Cerebellar nuclear complex (tissue), 1 donor: ENCODE measurements around the gene GJB6.
"Not testable (repeated sequence)": the region's sequence is repeated elsewhere in the genome, so short reads cannot be mapped to it uniquely, and the experiment has no call there.

Experiments
- DNase-seq, 2 experiments: peaks; one replicate each; lab custom pipeline; 2025; lab: John Stamatoyannopoulos, UW

The GJB6 gene

DNA sequence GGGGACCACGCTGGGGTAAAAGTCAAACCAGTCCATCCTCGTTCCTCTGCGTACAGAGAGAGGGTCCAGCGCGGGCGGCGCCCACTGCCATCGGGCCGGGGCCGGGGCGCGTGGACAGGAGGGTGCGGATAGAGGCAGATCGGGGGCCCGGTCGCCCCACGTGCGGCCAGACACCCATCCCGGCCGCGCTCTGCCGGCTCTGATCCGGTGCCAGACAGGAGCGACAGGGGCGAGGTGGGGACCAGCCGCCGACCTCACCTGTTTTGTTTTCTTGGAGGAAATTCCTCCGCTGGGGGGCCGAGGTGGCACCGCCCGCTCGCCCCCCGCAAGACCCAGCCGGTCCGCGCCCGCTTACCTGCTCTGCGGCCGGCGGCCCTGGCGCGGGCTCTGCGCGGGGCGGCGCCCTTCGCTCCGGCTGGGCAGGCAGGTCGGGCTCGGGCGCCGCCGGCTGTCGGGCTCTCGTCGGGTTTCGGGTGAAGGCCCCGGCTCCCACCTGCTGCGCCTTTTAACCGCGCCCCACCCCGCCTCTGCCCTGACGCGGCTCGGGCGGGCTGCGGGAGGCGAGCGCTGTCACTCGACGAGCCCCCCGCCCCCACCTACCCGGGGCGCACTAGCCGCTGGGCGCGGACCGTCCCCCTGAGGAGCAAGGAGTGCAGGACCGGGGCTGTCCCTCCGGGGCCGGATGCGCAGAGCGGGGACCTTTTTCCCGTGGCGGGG lies at the start of gene GJB6:
Gene GJB6 (minus strand): TSS at position 481 of the 717 bp plus-strand sequence. CDS start 8,839 bp downstream, outside the sequence.
- DNase-seq, result no peak

DNA sequence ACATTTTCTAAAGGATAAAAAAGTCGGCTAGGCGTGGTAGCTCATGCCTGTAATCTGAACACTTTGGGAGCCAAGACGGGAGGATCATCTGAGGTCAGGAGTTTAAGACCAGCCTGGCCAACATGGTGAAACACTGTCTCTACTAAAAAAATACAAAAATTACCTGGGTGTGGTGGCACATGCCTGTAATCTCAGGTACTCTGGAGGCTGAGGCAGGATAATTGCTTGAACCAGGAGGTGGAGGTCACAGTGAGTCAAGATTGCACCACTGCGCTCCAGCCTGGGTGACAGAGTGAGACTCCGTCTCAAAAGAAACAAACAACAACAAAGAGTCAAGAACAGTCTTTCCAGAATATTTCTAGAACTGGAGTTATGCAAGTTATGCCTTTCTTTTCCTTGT lies 44.8 kb upstream of the GJB6 start:
- not testable (repeated sequence) for DNase-seq

DNA sequence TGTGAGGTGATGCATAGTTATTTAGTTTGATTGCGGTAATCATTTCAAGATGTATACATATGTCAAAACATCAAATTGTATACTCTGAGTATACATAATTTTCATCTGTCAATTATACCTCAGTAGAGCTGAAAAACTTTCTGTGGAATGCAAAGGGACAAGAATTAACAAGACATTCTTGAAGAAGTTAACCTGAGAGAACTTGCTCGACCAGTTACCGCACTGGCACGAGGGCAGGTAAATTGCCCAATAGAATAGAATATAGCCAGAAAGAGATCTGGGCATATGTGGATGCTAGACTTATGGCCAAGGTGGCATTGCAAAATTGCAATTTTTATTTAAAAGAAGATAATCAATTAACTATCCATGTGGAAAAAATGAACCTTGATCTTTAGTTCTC lies 42.3 kb upstream of the GJB6 start:
- DNase-seq, result no peak

DNA sequence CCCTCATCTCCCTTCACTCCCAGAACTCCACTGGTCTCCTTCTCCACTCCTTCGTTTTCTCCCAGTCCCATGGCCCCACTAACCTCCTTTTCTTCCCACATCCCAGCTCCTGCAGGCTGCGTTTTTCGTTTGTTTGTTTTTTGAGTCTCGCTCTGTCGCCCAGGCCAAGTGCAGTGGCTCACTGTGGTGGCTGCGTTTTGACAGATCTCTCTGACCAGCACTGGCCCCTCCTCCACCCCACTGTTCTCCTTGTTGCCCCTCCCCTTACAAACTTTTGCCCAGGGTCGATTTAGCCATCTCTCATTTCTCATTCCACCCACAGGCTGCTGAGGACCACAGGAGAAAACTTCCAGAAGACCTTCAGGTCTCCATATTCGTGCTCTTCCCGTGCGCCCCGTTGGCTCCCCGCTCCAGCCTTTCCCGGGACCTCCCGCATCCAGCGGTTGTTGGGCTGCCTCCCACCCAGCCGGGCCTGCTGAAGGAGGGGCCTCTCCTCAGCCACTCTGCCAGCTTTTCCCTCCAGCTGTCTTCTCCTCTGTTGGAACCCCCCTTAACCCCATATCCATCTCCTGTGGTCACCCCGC lies 40.6 kb upstream of the GJB6 start:
- DNase-seq, result no peak

DNA sequence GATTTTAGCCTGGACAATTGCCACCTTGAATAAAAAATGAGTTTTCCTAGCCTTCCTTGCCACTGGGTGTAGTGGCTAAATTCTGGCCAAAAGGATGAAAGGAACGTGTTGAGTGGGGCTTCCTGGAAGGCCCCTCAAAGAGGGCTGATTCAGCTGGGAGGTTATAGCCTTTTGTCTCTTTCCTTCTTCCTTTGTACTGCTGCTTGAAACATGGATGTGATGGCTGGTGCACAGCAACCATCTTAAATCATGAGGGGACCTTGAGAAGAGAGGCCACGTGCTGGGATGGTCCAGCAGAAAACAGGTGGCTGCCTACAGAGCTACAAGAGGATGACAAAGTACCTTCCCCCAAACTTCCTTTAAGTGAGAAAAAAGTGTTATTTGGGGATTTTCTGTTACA lies 40.0 kb upstream of the GJB6 start:
- no peak for DNase-seq

DNA sequence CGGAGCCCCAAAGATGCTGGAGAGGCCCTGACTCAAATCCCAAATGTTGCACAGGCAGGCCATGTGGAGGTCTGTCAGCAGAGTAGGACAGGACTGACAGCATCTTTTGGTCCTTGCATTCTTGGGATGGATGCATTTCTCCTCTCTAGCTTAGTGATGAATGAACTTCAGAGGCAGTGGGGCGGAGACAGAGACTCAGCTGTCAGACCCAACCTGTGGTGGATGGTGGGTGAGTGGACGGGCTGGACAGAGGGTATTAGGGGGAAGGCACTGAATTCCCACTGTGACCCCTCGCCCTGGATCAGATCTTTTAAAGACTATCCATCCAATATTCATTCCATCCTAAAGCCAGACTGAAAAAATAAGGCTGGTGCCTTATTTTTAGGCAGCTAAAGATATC lies 39.3 kb upstream of the GJB6 start:
- DNase-seq, result no peak

DNA sequence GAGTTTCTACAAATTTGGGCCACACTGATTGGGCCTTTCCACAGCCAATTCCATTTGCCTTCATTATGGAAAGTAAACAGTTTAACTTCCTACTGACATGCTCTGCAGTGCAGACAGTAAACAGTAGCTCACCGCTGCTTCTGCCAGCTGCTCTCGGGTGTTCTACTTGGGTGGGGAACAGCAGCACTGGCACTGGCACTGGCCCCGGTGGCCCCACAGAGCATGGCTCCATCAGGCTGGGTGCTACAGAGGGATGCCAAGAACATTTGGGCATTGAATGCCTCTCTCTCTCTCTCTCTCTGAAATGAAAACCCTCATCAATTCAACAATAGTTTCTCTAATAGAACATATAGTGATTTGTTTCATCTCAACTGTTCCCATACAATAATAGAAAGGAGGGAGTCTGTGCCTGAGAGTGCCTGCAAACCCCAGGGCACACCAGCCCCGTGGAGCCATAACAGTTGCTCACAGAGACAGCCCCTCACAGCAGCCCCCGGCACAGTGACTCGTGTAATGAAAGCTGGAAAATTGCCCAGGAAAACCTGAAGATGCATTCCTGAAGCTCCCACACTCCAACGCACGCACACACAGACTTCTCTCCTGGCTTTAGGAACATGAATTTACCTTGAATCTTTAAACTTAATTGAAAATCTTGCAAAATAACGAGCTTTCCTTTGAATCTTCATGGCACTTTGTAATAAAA lies 38.2 kb upstream of the GJB6 start:
- DNase-seq, result no peak

DNA sequence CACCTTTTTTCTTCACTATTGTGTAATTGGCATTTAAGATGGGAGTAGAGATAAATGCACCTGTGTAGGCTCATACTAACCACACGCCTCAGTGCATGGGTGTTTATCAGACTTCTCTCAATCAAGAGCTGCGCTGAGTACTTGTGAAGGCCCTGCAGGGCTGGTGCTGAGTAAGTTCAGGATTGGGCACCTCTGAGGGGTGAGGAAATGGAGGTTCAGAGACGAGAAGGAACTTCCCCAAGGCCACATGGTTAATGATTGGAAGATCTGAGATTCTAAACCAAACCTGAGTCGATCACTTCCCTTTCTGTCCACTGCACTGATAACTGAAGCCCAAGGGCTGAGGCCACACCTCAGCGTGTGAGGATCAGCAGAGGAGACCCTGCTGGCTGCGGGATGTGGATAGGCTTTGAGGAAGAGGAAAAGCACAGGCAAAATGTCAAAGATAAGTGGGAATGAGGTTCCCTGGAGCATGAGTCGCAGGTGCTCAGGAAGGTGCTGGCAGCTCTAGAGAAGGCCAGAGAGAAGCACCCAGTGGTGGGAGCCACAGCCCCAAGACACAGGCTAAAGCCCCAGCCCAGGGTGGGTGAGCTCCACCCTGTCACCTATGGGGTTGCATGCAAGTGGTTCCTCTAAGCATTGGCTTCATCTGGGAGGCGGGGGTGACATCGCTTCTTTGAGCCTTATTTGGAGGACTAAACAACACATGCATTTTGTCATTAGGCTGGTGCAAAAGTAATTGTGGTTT lies 32.3 kb upstream of the GJB6 start:
- DNase-seq, result no peak

DNA sequence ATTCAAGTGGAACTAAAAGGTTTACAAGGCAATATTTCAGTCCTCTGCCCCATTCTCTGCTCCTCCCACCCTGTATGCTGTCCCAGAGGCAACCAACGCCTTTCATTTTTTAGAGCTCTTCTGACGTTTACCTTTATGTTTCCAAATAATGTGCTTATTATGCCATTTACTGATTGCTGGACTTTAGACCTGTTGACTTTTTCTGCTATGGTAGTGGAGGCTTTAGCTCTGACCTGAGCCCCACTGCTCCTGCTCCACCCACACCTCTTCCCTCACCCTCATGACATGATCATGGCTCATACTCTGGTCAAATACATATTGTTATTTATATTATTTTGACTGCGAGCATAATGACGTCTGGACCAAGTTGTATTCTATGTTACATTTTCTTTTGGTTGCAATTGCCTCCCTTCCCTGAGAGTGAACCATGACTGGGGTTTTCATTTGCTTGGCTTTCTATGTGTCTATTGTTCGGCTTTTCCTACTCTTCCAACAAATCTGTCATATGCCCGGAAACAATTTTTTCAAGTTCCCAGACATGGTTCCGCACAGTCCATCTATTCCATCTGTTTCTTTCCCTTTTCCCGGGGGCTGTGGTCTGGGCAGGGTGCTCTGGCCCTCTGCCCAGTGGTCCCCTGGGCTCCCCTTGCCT lies 31.4 kb upstream of the GJB6 start:
- no peak for DNase-seq

DNA sequence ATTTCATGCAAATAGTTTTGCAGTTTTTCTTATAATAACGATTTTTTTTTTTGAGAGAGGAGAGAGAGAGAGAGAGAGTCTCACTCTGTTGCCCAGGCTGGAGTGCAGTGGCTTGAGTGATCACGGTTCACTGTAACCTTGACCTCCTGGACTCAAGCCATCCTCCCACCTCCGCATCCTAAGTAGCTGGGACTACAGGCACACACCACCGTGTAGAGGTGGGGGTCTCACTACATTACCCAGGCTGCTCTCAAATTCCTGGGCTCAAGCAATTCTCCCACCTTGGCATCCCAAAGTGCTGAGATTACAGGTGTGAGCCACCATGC lies 26.8 kb upstream of the GJB6 start:
- DNase-seq, result no peak

DNA sequence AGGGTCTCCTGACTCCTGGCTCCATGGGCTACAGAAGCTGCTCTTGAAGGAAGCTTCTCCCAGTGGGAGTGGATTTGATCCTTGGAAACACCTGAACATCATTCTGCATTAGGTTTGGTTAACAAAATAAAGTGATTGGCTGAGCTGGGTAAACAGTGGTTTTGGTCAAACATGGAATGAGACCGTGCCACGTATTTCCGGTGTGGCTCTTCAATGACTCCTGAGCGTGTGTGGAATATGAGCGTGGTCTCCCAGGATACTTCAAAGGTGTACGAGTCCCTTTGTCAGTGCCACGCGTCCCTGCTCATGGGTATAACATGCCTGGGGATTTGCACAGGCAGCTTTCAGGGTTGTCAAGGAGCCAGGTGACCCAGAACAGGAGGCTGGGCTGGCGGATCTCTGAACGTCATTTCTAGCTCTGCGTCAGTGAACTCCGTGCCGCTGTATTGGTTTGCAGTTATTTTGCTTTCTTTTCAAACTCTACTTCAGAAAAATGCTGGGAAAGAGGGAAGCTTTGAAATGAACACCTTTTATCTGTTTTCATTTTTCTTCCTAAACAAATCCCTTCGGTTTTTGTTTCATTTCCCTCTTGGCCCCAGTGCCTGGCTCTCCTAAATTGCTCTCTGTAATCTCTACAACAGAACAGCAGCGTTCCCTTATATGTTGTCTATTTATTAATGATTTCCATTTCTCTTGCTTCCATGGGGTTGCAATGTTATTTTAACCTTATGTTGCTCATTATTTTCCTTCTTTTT lies 26.3 kb upstream of the GJB6 start:
- no peak for DNase-seq

DNA sequence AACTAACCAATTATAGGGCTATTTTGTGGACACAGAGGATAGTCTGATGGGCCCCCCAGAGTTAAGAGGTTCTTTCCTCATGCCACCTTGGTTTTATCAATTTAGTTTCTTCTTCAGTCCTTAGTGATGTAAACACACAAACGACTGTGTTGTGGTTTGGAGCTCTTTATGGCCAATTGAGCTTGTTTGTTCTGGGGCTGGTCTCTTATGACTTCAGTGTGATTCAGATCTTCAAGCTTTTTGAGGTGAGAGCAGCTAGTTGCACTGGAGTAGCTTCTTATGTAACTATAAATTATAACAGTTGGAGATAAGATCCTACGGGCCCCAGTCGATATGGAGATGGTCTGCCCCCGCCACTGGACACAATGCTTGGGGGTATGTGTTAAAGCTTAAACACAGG lies 22.0 kb upstream of the GJB6 start:
- DNase-seq, result no peak

DNA sequence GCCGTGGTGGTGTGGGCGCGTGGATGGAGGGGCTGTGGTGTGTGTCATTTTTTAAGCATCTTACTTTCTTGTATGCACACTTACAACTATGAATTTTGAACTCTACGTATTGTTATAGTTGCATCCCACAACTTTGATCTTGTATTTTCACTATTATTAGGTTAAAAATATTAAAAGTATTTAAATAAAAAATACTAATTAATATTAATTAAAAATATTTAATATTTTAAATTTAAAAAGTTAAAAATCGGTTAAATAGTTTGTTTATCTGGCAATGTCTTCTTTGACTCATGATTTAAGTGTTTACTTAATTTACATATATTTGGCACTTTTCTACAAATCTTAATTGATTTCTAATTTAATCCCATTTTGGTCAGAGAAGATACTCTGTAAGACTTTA lies 17.8 kb upstream of the GJB6 start:
- DNase-seq, result no peak

DNA sequence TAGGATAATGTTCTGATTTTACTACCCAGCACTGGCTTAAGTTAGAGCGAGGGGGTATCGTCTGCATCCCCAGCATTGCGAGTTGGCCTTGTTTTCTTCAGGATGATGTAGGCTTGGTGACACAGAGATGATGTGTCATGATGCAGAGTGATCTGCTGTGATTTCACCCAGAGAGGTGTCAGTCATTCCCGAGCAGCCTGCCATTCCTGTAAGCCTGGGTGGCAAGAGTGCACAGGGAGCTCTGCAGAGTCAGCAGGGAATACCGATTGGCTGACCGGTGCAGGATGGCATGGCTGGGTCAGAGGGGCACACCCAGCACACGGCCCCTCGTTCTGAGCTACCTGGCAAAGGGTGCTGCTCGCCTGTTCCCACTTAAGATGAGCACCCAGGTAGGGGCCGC lies 15.8 kb upstream of the GJB6 start:
- DNase-seq, result no peak

DNA sequence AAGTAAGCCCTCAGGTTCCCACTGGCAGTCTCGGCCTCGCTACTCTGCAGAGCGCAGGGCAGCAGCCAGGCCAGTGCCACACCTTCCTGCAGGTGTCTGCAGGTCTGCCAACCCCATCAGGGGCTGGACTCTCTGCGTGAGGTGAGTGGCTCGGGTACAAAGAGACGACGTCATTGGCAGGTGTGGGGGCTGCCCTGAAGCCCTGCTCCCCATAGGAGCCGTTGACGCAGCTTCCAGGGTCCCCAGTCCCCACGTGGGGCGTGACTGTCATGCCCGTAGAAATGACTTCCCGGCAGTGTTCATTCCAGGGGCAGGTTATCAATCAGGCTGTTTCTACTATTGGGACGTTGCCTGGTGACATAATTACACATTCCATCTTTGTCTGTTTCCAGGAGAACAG lies 15.3 kb upstream of the GJB6 start:
- no peak for DNase-seq

DNA sequence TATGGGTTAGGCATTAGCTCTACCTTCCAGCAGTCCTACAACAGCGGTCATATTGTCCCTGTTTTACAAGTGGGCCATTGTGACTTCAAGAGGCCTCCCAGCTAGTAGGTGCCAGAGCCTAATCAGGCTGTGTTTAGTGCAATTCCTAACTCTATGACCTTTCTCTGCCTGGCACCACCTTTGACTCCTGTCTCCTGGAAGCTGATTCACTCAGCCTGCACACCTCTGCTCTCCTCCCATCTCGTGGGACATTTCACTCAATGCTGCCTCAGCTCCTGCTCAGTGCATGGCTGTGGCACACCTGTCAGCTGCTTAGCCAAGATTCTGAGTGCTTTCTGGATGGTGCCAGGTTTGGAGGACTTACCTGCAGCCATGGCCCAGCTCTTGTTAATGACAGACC lies 9.5 kb upstream of the GJB6 start:
- no peak for DNase-seq

DNA sequence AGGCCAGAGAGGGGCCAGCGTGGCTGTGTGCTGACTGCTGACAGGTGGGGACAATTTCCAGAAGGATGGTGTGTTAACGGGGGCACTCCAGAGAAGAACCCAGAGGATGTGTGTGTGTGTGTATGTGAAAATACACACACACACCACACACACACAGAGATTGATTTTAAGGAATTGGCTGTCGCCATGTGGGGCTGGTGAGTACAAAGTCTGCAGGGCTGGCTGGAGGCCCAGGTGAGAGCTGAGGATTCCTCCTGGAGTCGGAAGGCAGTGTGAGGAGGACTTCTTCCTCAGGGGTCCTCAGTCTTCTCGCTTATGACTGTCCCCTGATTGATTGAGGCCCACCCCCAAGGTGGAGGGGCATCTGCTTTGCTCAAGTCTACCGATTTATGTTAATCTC lies 7.6 kb upstream of the GJB6 start:
- DNase-seq, result no peak

DNA sequence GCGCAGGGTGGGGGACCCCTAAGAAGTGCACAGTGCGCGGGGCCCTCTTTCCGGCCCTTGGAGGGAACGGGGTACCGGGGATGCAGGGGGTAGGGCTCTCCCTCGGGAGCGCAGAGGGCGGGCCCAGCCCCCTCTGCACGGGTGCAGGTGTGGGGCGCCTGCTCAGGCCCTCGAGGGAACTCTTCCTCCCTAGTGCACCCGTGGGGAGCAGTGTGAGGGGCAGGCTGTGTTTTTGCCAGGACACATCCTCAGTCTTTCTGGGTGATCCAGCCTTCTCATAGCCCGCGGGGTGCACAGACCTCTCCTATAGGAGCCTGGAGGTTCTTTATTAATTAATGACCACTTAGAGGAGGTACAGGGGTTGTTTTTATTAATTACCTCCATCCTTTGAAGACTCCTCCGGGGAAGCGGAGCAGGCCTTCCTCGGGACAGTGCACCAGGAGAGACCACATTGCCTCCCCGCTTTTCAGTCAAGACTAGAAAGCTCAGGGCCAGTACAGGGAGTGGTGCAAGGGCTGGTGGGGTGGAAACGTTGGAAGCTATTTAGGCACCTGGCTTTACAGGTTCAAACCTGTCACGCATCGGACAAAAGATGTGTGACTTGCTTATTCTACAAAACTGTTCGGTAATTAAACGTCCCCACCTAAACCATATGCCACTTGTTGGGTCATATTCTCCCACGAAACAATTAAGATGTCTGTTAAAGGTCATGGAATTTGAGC lies 598 bp upstream of the GJB6 start:
- no peak for DNase-seq

DNA sequence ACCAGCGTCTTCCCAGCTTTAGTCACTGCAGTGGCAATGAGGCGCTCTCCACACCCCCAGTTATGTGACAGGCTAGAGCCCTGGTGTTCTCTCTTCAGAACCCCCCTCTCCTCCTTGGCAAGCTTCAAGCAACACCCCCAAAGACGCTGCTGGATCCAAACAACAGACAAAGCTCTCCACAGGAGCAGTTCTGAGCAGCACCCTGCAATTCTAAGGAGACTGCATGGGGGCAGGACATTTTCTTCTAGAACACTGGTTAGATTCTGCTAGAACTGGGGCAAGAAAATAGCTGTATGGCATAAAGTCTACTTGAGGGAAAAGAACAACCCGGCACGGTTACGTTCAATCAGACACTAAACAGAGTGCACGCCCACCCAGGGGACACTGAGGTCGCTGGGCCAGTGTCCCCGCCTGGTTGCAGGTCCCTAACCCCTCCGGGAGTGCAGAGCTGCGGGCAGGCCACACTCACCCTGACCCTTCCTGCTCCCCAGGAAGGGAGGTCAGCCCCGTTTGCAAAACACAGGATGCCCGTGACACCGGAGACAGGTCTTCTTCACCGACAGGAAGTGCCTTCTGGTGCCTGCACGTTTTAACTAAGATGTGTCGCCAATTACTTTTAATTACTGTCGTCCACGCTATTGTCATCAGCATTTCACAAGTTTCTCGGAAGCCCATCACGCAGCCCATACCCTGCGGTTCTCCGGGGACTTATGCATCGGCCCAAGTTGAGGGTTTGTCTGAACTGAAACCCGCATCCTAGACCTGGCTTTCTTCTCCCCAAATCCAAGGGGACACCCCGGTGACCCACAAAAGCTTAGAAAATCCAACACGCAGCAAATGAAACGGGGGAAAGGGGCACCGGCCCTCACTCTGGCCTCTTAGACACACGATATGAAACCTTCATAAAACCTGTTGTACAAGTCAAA lies 943 bp downstream of the GJB6 start:
- DNase-seq, result no peak

DNA sequence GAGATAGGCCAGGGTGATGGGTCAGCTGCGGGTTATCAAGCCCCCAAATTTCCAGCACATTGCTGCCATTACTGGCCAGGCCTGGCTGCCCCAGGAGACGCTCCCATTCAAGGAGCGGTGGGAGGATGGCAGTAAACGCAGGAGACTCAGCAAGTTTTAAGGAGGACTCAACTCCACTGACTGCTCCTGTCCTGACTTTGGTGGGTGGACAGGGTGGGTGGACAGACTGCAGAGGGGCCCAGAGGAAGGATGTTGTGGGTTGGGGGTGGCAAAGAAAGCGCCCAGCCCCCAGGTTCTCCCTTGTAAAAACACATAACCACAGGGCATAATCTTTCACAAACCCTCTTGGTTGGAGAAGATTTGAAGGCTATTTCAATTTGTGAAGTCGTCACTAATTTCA lies 4.4 kb downstream of the GJB6 start:
- DNase-seq, result no peak
